Chondrocyte (in vitro differentiated cells): Measurements from ENCODE around the gene GALM. TPM values are rescaled to one million over a fixed set of nuclear protein-coding genes. Genes with fewer than 3 reads are reported as not detected.
A peak's percentile ranks its signal among the peaks of the same experiment; 100 is the strongest.

Experiments
- DNase-seq: peaks from one replicate; pipeline ENCODE4 v3.0.0; 2021; ENCODE audit warnings: mixed read lengths, low spot score
- H3K27ac Mint-ChIP-seq: one replicate; pipeline ENCODE4 v1.8.0; 2021; ENCODE audit warnings: mild to moderate bottlenecking, moderate library complexity, mixed read lengths; ENCODE audit not compliant: unreplicated experiment
- H3K27me3 Mint-ChIP-seq: 2 replicates; pipeline ENCODE4 v1.8.0; 2021; ENCODE audit warnings: low read depth, mixed read lengths
- H3K36me3 Mint-ChIP-seq: 2 replicates; pipeline ENCODE4 v1.8.0; 2021; ENCODE audit warnings: low read depth, mixed read lengths
- H3K4me1 Mint-ChIP-seq: 2 replicates; pipeline ENCODE4 v1.8.0; 2021; ENCODE audit warnings: low read depth, mild to moderate bottlenecking, mixed read lengths
- H3K4me3 Mint-ChIP-seq: one replicate; pipeline ENCODE4 v1.8.0; 2021; ENCODE audit warnings: mild to moderate bottlenecking, moderate library complexity, mixed read lengths; ENCODE audit not compliant: unreplicated experiment
- H3K9me3 Mint-ChIP-seq: 2 replicates; pipeline ENCODE4 v1.8.0; 2021; ENCODE audit warnings: low read depth, mixed read lengths
- total RNA-seq: library from RNA; stranded (reverse); gene quantifications from 3 replicates; pipeline ENCODE4 v1.2.1, GENCODE V29; 2021
- TF ChIP-seq, protein P1 (sequence below): fragments of 200-600 bp; sonication (generic); IDR thresholded peaks from 2 replicates; pipeline ENCODE4 v1.5.0; 2021; ENCODE audit warnings: antibody characterized with exemption, mild to moderate bottlenecking, moderate library complexity

GALM gene
- total RNA-seq, 1 donor from 2014 or later = 4.7 TPM

DNA sequence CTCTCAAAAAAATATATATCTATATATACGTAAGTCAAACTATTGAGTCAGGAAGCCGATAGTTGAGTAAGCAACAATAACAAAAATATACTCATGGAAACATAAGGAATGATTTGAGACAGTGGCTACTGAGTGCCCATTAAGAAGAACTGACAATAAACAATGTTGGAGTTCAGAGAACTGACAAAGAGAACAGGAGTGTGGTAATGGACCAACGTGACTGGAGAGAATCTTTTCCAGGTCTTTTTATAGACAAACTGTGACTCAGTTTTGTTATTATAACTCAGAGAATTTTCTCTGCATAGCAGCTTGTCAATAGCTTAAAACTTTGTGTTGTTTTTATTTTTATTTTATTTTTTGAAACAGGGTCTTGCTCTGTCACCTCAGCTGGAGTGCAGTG is 4.6 kb upstream of the GALM start:
- DNase-seq = no peak
- H3K27ac Mint-ChIP-seq = no peak overlapping the region
- no peaks in the 10 kb centered on the region for H3K27me3 Mint-ChIP-seq
- no peaks in the 10 kb centered on the region for H3K36me3 Mint-ChIP-seq
- peaks cover 2% of the 10 kb centered on the region for H3K9me3 Mint-ChIP-seq
- no peak overlapping the region for H3K4me3 Mint-ChIP-seq
- peaks cover 16% of the 10 kb centered on the region for H3K4me1 Mint-ChIP-seq
- TF ChIP-seq, protein P1, sequence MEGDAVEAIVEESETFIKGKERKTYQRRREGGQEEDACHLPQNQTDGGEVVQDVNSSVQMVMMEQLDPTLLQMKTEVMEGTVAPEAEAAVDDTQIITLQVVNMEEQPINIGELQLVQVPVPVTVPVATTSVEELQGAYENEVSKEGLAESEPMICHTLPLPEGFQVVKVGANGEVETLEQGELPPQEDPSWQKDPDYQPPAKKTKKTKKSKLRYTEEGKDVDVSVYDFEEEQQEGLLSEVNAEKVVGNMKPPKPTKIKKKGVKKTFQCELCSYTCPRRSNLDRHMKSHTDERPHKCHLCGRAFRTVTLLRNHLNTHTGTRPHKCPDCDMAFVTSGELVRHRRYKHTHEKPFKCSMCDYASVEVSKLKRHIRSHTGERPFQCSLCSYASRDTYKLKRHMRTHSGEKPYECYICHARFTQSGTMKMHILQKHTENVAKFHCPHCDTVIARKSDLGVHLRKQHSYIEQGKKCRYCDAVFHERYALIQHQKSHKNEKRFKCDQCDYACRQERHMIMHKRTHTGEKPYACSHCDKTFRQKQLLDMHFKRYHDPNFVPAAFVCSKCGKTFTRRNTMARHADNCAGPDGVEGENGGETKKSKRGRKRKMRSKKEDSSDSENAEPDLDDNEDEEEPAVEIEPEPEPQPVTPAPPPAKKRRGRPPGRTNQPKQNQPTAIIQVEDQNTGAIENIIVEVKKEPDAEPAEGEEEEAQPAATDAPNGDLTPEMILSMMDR = no peak

GRCh38 chr2:38666556-38666910 is 619 bp downstream of the GALM start:
- Mint-ChIP-seq H3K4me3 (peak overlapping the region; percentile 73), H3K27me3 (no peaks in the 10 kb centered on the region), H3K9me3 (no peaks in the 10 kb centered on the region), H3K4me1 (peaks cover 29% of the 10 kb centered on the region), H3K36me3 (no peaks in the 10 kb centered on the region), H3K27ac (peak overlapping the region; percentile 70)
- DNase-seq = no peak
- TF ChIP-seq, protein P1 = no peak

GRCh38 chr2:38668092-38668491 is 2.2 kb downstream of the GALM start:
- no peaks in the 10 kb centered on the region for H3K27me3 Mint-ChIP-seq
- H3K4me3 Mint-ChIP-seq = no peak overlapping the region
- TF ChIP-seq, protein P1 = no peak
- H3K4me1 Mint-ChIP-seq = peaks cover 29% of the 10 kb centered on the region
- no peaks in the 10 kb centered on the region for H3K36me3 Mint-ChIP-seq
- no peaks in the 10 kb centered on the region for H3K9me3 Mint-ChIP-seq
- DNase-seq = no peak
- H3K27ac Mint-ChIP-seq = no peak overlapping the region

GRCh38 chr2:38668779-38669479 is 3.0 kb downstream of the GALM start:
- H3K4me1 Mint-ChIP-seq = peaks cover 25% of the 10 kb centered on the region
- H3K27ac Mint-ChIP-seq = no peak overlapping the region
- H3K9me3 Mint-ChIP-seq = no peaks in the 10 kb centered on the region
- no peaks in the 10 kb centered on the region for H3K36me3 Mint-ChIP-seq
- no peaks in the 10 kb centered on the region for H3K27me3 Mint-ChIP-seq
- DNase-seq = no peak
- TF ChIP-seq, protein P1 = no peak
- H3K4me3 Mint-ChIP-seq = no peak overlapping the region

- peaks cover 12% of the 10 kb centered on the region for H3K4me1 Mint-ChIP-seq
- peaks cover 4% of the 10 kb centered on the region for H3K36me3 Mint-ChIP-seq
- no peak for DNase-seq
- no peak overlapping the region for H3K27ac Mint-ChIP-seq
- no peaks in the 10 kb centered on the region for H3K9me3 Mint-ChIP-seq
- no peaks in the 10 kb centered on the region for H3K27me3 Mint-ChIP-seq
- TF ChIP-seq, protein P1 = no peak
- no peak overlapping the region for H3K4me3 Mint-ChIP-seq
Measured at GRCh38 chr2:38671303-38671702, 5.4 kb downstream of the GALM start.
